KMS-11 (cell line): ENCODE measurements around the gene KRTAP5-3.
"Not testable (repeated sequence)": the region's sequence is repeated elsewhere in the genome, so short reads cannot be mapped to it uniquely, and the experiment has no call there.

ENCODE experiments used
- H2AFZ ChIP-seq: fragments of 200-600 bp; sonication (generic); 2 replicates; pipeline ENCODE4 v1.6.1; 2016; ENCODE audit warnings: antibody characterized with exemption, mixed run types, low read depth
- H3K27ac ChIP-seq: fragments of 200-600 bp; sonication (generic); 2 replicates; pipeline ENCODE4 v1.6.1; 2016; ENCODE audit warnings: mild to moderate bottlenecking, mixed run types
- H3K27me3 ChIP-seq: fragments of 200-600 bp; sonication (generic); 2 replicates; pipeline ENCODE4 v1.6.1; 2017; ENCODE audit warnings: mild to moderate bottlenecking, low read depth, mixed run types, moderate library complexity; ENCODE audit not compliant: insufficient read depth
- H3K36me3 ChIP-seq: fragments of 200-600 bp; sonication (generic); 2 replicates; pipeline ENCODE4 v1.6.1; 2017; ENCODE audit warnings: mild to moderate bottlenecking, mixed run types; ENCODE audit not compliant: insufficient read depth
- H3K4me1 ChIP-seq: fragments of 200-600 bp; sonication (generic); 2 replicates; pipeline ENCODE4 v1.6.1; 2016; ENCODE audit warnings: mild to moderate bottlenecking, low read depth, mixed run types; ENCODE audit not compliant: poor library complexity, severe bottlenecking
- H3K4me2 ChIP-seq: fragments of 200-600 bp; sonication (generic); 2 replicates; pipeline ENCODE4 v1.7.0; 2016; ENCODE audit warnings: mild to moderate bottlenecking, mixed run types
- H3K4me3 ChIP-seq: fragments of 200-600 bp; sonication (generic); IDR thresholded peaks from 2 replicates; pipeline ENCODE4 v1.6.1; 2017; ENCODE audit warnings: low read depth, low read length, mixed read lengths; ENCODE audit not compliant: insufficient read depth
- H3K79me2 ChIP-seq: fragments of 200-600 bp; sonication (generic); 2 replicates; pipeline ENCODE4 v1.6.1; 2016; ENCODE audit warnings: low read depth, mixed run types; ENCODE audit not compliant: insufficient read depth
- H3K9ac ChIP-seq: fragments of 200-600 bp; sonication (generic); 2 replicates; pipeline ENCODE4 v1.6.1; 2016; ENCODE audit warnings: mild to moderate bottlenecking, mixed run types
- H4K20me1 ChIP-seq: fragments of 200-600 bp; sonication (generic); 2 replicates; pipeline ENCODE4 v1.6.1; 2016; ENCODE audit warnings: mild to moderate bottlenecking, mixed run types; ENCODE audit not compliant: insufficient read depth
- TF ChIP-seq, protein P1 (sequence below): fragments of 200-600 bp; sonication (generic); conservative IDR thresholded peaks from 2 replicates; pipeline ENCODE4 v1.6.1; 2017; ENCODE audit warnings: low read depth, mild to moderate bottlenecking, antibody characterized with exemption, low read length, moderate library complexity, mixed read lengths

The KRTAP5-3 gene

DNA sequence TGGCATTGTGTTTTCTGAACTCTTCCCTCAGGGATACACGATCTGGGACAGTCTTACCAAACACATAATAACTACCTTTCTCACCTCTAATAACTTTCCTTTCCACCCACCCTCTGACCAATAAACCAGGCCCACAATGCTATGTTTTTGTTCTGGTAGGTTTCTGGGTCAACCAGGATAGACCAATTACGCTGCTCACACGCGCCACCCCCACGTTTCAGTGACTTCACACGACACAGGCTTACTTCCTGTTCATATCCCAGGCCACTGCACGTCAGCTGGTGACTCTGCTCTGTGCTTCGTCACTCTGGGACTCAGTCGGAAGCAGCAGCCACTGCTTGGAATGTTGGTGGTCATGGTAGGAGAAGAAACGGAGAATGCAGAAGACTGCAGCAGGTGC, 11.2 kb upstream of the KRTAP5-3 start:
- TF ChIP-seq, protein P1, sequence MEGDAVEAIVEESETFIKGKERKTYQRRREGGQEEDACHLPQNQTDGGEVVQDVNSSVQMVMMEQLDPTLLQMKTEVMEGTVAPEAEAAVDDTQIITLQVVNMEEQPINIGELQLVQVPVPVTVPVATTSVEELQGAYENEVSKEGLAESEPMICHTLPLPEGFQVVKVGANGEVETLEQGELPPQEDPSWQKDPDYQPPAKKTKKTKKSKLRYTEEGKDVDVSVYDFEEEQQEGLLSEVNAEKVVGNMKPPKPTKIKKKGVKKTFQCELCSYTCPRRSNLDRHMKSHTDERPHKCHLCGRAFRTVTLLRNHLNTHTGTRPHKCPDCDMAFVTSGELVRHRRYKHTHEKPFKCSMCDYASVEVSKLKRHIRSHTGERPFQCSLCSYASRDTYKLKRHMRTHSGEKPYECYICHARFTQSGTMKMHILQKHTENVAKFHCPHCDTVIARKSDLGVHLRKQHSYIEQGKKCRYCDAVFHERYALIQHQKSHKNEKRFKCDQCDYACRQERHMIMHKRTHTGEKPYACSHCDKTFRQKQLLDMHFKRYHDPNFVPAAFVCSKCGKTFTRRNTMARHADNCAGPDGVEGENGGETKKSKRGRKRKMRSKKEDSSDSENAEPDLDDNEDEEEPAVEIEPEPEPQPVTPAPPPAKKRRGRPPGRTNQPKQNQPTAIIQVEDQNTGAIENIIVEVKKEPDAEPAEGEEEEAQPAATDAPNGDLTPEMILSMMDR: no peak
- Histone ChIP-seq H3K4me3 (no peak overlapping the region), H3K79me2 (no peaks in the 10 kb centered on the region), H3K9ac (no peak overlapping the region), H4K20me1 (no peaks in the 10 kb centered on the region), H2AFZ (no peak overlapping the region), H3K4me1 (no peaks in the 10 kb centered on the region), H3K27me3 (peaks cover 86% of the 10 kb centered on the region), H3K4me2 (no peak overlapping the region), H3K36me3 (no peaks in the 10 kb centered on the region), H3K27ac (no peak overlapping the region)

DNA sequence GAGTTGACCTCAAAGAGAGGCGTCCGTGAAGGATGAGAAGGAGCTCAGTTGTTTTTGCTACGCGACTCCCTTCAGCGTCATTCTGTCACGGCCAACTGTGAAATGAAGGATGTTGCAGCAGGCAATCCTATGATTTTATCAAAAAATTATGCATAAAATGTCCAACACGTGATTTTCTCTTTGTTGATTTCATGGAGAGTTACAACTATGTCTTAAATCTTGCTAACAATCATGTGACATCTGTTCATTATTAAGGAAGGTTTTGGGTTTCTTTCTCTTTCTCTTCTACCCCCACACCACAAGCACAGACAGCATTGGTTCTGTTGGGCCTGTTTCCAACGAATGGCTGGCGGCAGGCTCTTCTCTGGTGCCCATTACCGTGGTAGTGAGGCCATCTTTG, 10.0 kb upstream of the KRTAP5-3 start:
- H3K4me2 ChIP-seq: no peak overlapping the region
- peaks cover 88% of the 10 kb centered on the region for H3K27me3 ChIP-seq
- H3K9ac ChIP-seq: no peak overlapping the region
- no peaks in the 10 kb centered on the region for H3K36me3 ChIP-seq
- no peaks in the 10 kb centered on the region for H4K20me1 ChIP-seq
- H3K4me1 ChIP-seq: no peaks in the 10 kb centered on the region
- no peak overlapping the region for H3K27ac ChIP-seq
- TF ChIP-seq, protein P1: no peak
- H3K4me3 ChIP-seq: no peak overlapping the region
- no peaks in the 10 kb centered on the region for H3K79me2 ChIP-seq
- no peak overlapping the region for H2AFZ ChIP-seq

DNA sequence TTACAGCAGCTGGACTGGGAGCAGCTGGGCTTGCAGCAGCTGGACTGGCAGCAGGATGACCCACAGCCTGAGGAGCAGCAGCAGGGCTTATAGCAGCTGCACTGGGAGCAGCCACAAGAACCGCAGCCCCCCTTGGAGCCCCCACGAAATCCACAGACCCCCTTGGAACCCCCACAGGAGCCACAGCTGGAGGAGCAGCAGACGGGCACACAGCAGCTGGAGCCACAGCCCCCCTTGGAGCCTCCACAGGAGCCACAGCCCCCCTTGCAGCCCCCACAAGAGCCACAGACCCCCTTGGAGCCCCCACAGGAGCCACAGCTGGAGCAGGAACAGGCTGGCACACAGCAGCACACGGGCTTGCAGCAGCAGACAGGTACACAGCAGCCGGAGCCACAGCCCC, 362 bp downstream of the KRTAP5-3 start:
- not testable (repeated sequence) for H3K4me2 ChIP-seq, H4K20me1 ChIP-seq, H3K9ac ChIP-seq, H3K4me3 ChIP-seq, H3K79me2 ChIP-seq, H2AFZ ChIP-seq, H3K27ac ChIP-seq, H3K4me1 ChIP-seq, H3K36me3 ChIP-seq
- H3K27me3 ChIP-seq: peaks cover 83% of the 10 kb centered on the region

DNA sequence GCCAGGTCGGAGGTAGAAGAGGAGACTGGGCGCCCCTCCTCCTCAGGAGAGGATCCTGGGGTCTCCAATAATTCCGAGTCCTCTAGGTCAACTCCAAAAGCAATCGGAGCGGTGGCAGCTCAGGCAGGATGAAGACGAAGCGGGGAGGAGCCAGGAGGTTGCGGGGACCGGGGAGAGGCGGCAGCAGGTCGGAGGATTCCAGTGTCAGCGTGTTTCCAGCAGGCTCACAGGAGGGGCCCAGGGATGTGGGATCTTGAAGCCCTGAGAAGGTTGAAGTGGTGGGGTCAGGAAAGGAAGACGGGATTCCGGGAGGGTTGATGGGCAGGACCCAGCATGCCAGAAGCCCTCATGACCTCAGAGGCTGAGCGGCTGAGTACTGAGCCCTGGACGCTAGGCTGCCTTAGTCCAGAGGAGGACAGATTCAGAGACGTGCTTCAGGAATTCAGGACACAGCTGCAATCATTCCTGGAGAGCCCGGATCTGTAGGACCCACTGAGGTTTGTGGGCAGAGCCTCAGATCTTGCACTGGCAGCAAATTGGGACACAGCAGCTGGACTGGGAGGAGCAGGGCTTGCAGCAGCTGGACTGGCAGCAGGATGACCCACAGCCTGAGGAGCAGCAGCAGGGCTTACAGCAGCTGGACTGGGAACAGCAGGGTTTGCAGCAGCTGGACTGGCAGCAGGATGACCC, 962 bp downstream of the KRTAP5-3 start:
- H3K9ac ChIP-seq, H3K79me2 ChIP-seq, H3K27ac ChIP-seq, H4K20me1 ChIP-seq, H3K4me3 ChIP-seq, H3K4me1 ChIP-seq, H3K36me3 ChIP-seq, H3K4me2 ChIP-seq, H2AFZ ChIP-seq: not testable (repeated sequence)
- peaks cover 85% of the 10 kb centered on the region for H3K27me3 ChIP-seq

DNA sequence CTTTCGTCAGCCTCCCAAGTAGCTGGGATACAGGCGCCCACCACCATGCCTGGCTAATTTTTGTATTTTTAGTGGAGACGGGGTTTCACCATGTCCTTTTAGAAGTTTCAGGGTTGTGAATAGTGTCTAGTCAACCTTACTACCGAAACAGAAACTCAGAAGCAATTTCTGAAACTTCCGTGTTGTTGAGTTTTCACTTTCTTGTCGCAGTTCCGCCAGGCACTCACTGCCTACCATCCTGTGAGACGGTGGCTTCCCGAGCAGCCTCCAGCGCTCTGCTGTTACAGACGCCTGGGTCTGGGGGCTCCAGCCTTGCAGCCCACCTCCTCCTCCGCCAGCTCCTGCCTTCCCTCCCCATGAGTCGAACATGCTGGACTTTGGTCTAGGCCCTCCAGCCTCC, 2.3 kb downstream of the KRTAP5-3 start:
- H3K4me1 ChIP-seq, H3K79me2 ChIP-seq, H4K20me1 ChIP-seq, H2AFZ ChIP-seq, H3K4me2 ChIP-seq, H3K9ac ChIP-seq, H3K36me3 ChIP-seq, H3K4me3 ChIP-seq, H3K27ac ChIP-seq: not testable (repeated sequence)
- peaks cover 86% of the 10 kb centered on the region for H3K27me3 ChIP-seq

DNA sequence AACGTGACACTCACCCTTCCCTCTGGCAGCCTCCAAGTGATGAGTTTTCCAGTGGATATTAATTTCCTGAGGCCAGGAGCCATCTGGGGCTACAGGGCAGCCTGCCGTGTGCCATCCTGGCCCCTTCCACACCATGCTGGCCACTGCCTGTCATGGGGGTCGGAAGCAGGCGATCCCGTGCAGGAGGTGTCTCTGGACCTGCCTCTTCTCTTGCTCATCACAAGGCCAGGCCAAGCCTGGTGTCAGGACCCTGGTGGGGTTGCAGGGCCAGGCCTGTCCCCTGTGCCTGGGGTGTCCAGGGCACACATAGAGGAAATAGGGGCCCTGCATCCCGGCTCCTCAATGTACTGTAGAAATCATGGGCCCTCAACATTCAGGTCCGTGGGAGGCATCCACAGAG, 3.6 kb downstream of the KRTAP5-3 start:
- Histone ChIP-seq H3K4me3 (no peak overlapping the region), H3K36me3 (no peaks in the 10 kb centered on the region), H3K4me2 (no peak overlapping the region), H3K4me1 (peaks cover 8% of the 10 kb centered on the region), H3K27me3 (peaks cover 89% of the 10 kb centered on the region), H3K79me2 (no peaks in the 10 kb centered on the region), H3K9ac (no peak overlapping the region), H4K20me1 (no peaks in the 10 kb centered on the region), H3K27ac (no peak overlapping the region), H2AFZ (no peak overlapping the region)
- TF ChIP-seq, protein P1: no peak
